Endothelial cell of umbilical vein (primary cell): ENCODE data around the gene ZNF772. TPM values are rescaled to one million over a fixed set of nuclear protein-coding genes. Genes with fewer than 3 reads are reported as not detected.

Source experiments
- BruUV-seq: library from RNA; stranded (reverse); fragments of 400-500 nt; replicated peaks from 2 replicates; lab custom pipeline; 2021; lab: Mats Ljungman, UMichigan
- CTCF ChIA-PET: fragments of 300-600, 350-600 bp; sonication (Branson Sonifier 250); formaldehyde crosslinking; loops from one replicate; lab custom pipeline; 2021; ENCODE audit warnings: antibody characterized with exemption, inconsistent platforms; lab: Charles Lee
- POLR2A ChIA-PET: fragments of 300-600, 350-600 bp; sonication (Branson Sonifier 250); formaldehyde crosslinking; loops from one replicate; lab custom pipeline; 2021; ENCODE audit warnings: antibody characterized with exemption, inconsistent platforms; lab: Charles Lee
- DNase-seq: peaks from one replicate; pipeline ENCODE4 v3.0.0-alpha.2; 2011; ENCODE audit warnings: low read depth, low spot score
- FAIRE-seq: peaks from 2 replicates; lab custom pipeline; 2011; peaks lifted over from hg19 to GRCh38; lab: Jason Lieb, UNC
- H2AFZ ChIP-seq: 2 replicates; pipeline ENCODE4 v1.6.0; 2012; ENCODE audit warnings: low read depth, low read length, control low read depth, inconsistent platforms
- H3K27ac ChIP-seq: 2 replicates; pipeline ENCODE4 v1.5.1; 2011; ENCODE audit warnings: low read depth, mild to moderate bottlenecking, control low read depth, low read length, moderate library complexity; ENCODE audit not compliant: insufficient read depth
- H3K27me3 ChIP-seq, 2 experiments: 2 replicates each; pipeline versions ENCODE4 v1.6.0 to v1.6.1; 2011; ENCODE audit warnings: low read length in 2 of 2, mixed read lengths in 1 of 2; ENCODE audit not compliant: control insufficient read depth in 2 of 2, insufficient read depth in 2 of 2
- H3K36me3 ChIP-seq, 2 experiments: 2 replicates in 1 of 2; 3 replicates in 1 of 2; pipeline ENCODE4 v1.5.1; 2011; ENCODE audit warnings: low read length in 2 of 2, mild to moderate bottlenecking in 1 of 2, moderate library complexity in 1 of 2; ENCODE audit not compliant: control insufficient read depth in 2 of 2, insufficient read depth in 2 of 2; ENCODE audit errors: extremely low read depth in 1 of 2
- H3K4me1 ChIP-seq: 3 replicates; pipeline ENCODE4 v1.5.1; 2011; ENCODE audit warnings: mild to moderate bottlenecking, low read length; ENCODE audit not compliant: control insufficient read depth, insufficient read depth; ENCODE audit errors: extremely low read depth
- H3K4me2 ChIP-seq: 2 replicates; pipeline ENCODE4 v1.6.1; 2011; ENCODE audit warnings: low read length, control low read depth, mixed read lengths; ENCODE audit not compliant: insufficient read depth
- H3K4me3 ChIP-seq, 3 experiments: fragments of 200-600 bp in 1 of 3; sonication (generic), shearing (Covaris generic) in 1 of 3; replicated peaks in 1 of 3; 2 replicates each; pipeline ENCODE4 v1.5.1; 2011 to 2016; ENCODE audit warnings: control low read depth in 3 of 3, low read length in 3 of 3, mild to moderate bottlenecking in 2 of 3, inconsistent platforms in 1 of 3, low read depth in 1 of 3, moderate library complexity in 1 of 3; ENCODE audit not compliant: insufficient read depth in 1 of 3
- H3K79me2 ChIP-seq: 2 replicates; pipeline ENCODE4 v1.6.0; 2012; ENCODE audit warnings: low read length, inconsistent platforms; ENCODE audit not compliant: control insufficient read depth, insufficient read depth
- H3K9ac ChIP-seq: replicated peaks from 2 replicates; pipeline ENCODE3; 2011; ENCODE audit warnings: low read length, control low read depth; ENCODE audit not compliant: insufficient read depth; ENCODE audit errors: extremely low read depth
- H3K9me1 ChIP-seq: replicated peaks from 3 replicates; pipeline ENCODE4 v1.6.0; 2011; ENCODE audit warnings: mild to moderate bottlenecking, low read length; ENCODE audit not compliant: control insufficient read depth, insufficient read depth; ENCODE audit errors: extremely low read depth
- H3K9me3 ChIP-seq: replicated peaks from 2 replicates; pipeline ENCODE4 v1.5.1; 2012; ENCODE audit warnings: low read length, inconsistent platforms; ENCODE audit not compliant: control insufficient read depth, insufficient read depth
- H4K20me1 ChIP-seq: replicated peaks from 2 replicates; pipeline ENCODE3; 2011; ENCODE audit warnings: mild to moderate bottlenecking, low read length; ENCODE audit not compliant: control insufficient read depth, insufficient read depth; ENCODE audit errors: extremely low read depth
- EZH2 ChIP-seq: IDR thresholded peaks from 2 replicates; pipeline ENCODE4 v1.6.1; 2012; ENCODE audit warnings: borderline replicate concordance, low read depth, mild to moderate bottlenecking, moderate library complexity, low read length, inconsistent platforms; ENCODE audit not compliant: severe bottlenecking
- FOS ChIP-seq: IDR thresholded peaks from 2 replicates; pipeline ENCODE4 v1.6.1; 2011; ENCODE audit warnings: mild to moderate bottlenecking, low read length, moderate library complexity, borderline replicate concordance; ENCODE audit not compliant: insufficient read depth
- GATA2 ChIP-seq: IDR thresholded peaks from 2 replicates; pipeline ENCODE4 v1.7.0; 2011; ENCODE audit warnings: low read depth, mild to moderate bottlenecking, moderate library complexity, mixed read lengths, low read length; ENCODE audit not compliant: insufficient read length, insufficient read depth
- JUN ChIP-seq: IDR thresholded peaks from 2 replicates; pipeline ENCODE4 v1.6.1; 2011; ENCODE audit warnings: borderline replicate concordance, low read depth; ENCODE audit not compliant: insufficient read length, insufficient read depth
- MYC ChIP-seq: IDR thresholded peaks from one replicate; pipeline ENCODE4 v1.6.1; 2011; ENCODE audit warnings: mild to moderate bottlenecking, low read depth, low read length
- POLR2A ChIP-seq: IDR thresholded peaks from 2 replicates; pipeline ENCODE4 v1.6.1; 2012; ENCODE audit warnings: low read depth, mild to moderate bottlenecking, control low read depth, low read length
- POLR2AphosphoS5 ChIP-seq: IDR thresholded peaks from 2 replicates; pipeline ENCODE4 v1.6.1; 2012; ENCODE audit warnings: low read depth, mild to moderate bottlenecking, control low read depth, low read length, moderate library complexity; ENCODE audit not compliant: insufficient read depth
- dilution Hi-C: fragments of 300-500 bp; cut with MboI; formaldehyde crosslinking; loops from one replicate; pipeline ENCODE4 v1.15.0; 2019; ENCODE audit warnings: low sequenced_read_pairs; ENCODE audit not compliant: extremely low pct_ligation_motif_present
- intact Hi-C: fragments of 100-400 bp; cut with micrococcal nuclease; formaldehyde crosslinking; loops from one replicate; pipeline ENCODE4 v1.10.0; 2022
- polyA plus RNA-seq, 4 experiments: library from polyadenylated mRNA; depleted of rRNA in 3 of 4; stranded (reverse) in 3 of 4; unstranded in 1 of 4; fragments of >200 nt; gene quantifications; 2 replicates each; pipeline versions ENCODE4 v1.2.1 to v1.2.3, GENCODE V29; 2011 to 2012; ENCODE audit warnings: missing spikeins in 1 of 4
- total RNA-seq: library from RNA; stranded (reverse); gene quantifications from 2 replicates; pipeline ENCODE4 v1.2.3, GENCODE V29; 2021
- TF ChIP-seq, protein P1 (sequence below): IDR thresholded peaks from 2 replicates; pipeline ENCODE4 v1.6.1; 2011; ENCODE audit not compliant: insufficient read depth, insufficient read length
- TF ChIP-seq, protein P2 (sequence below), 2 donors: IDR thresholded peaks; 1 replicate in 1 of 2; 2 replicates in 1 of 2; pipeline ENCODE4 v1.5.1; 2011; ENCODE audit warnings: low read length in 2 of 2, mild to moderate bottlenecking in 2 of 2, moderate library complexity in 2 of 2, control low read depth in 1 of 2, inconsistent platforms in 1 of 2, low read depth in 1 of 2; ENCODE audit not compliant: insufficient read depth in 1 of 2; ENCODE audit errors: extremely low read depth in 1 of 2

Gene ZNF772
- total and polyA plus RNA-seq, 2 donors (not counting 3 experiments of a cell fraction or from before 2014, with no cell fraction given), result 3.1 to 6.4 TPM

DNA sequence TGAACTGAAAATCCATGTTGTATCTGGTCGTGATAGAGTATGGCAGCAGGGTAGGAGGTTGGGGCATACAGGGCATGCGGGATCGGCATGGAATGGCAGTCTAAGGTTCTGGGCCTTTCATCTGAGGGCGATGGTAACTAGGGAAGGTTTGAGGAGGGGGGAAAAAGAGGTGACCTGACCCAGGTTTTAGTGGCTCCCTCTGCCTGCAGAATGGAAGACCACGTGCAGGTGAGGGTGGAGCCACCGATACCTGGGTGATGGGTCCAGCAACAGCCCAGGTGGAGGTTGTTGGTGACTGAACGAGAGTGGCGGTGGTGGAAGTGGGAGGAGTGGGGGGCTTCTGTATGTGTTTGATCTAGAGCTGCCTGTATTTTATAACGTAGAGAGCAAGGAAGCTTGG is 38.4 kb downstream of the ZNF772 start:
- BruUV-seq, result no TSS peak
- Histone ChIP-seq H3K27me3 (no peaks in the 10 kb centered on the region), H3K79me2 (peaks cover 17% of the 10 kb centered on the region), H3K4me2 (no peak overlapping the region), H3K4me1 (peaks cover 10% of the 10 kb centered on the region), H3K9me3 (no peaks in the 10 kb centered on the region), H3K9me1 (no peaks in the 10 kb centered on the region), H2AFZ (no peak overlapping the region), H3K4me3 (no peak overlapping the region), H3K9ac (no peak overlapping the region), H3K36me3 (peaks cover 0 to 11% of the 10 kb centered on the region in 2 experiments), H4K20me1 (no peaks in the 10 kb centered on the region), H3K27ac (no peak overlapping the region)
- FAIRE-seq, result no peak
- TF ChIP-seq, protein P1, sequence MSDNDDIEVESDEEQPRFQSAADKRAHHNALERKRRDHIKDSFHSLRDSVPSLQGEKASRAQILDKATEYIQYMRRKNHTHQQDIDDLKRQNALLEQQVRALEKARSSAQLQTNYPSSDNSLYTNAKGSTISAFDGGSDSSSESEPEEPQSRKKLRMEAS, result no peak
- TF ChIP-seq FOS, result no peak
- no peak for TF ChIP-seq MYC
- no peak for TF ChIP-seq EZH2
- no peak for TF ChIP-seq JUN
- ChIA-PET CTCF (no interaction called here), POLR2A (no interaction called here)
- dilution Hi-C loops (no loop called here), intact Hi-C loops (no loop called here)
- DNase-seq, result no peak

GRCh38 chr19:57437931-57438330 is 39.4 kb downstream of the ZNF772 start:
- TF ChIP-seq POLR2A (no peak), GATA2 (no peak), EZH2 (no peak), POLR2AphosphoS5 (no peak), MYC (no peak), FOS (no peak), JUN (no peak)
- TF ChIP-seq, protein P1, result no peak
- TF ChIP-seq, protein P2, sequence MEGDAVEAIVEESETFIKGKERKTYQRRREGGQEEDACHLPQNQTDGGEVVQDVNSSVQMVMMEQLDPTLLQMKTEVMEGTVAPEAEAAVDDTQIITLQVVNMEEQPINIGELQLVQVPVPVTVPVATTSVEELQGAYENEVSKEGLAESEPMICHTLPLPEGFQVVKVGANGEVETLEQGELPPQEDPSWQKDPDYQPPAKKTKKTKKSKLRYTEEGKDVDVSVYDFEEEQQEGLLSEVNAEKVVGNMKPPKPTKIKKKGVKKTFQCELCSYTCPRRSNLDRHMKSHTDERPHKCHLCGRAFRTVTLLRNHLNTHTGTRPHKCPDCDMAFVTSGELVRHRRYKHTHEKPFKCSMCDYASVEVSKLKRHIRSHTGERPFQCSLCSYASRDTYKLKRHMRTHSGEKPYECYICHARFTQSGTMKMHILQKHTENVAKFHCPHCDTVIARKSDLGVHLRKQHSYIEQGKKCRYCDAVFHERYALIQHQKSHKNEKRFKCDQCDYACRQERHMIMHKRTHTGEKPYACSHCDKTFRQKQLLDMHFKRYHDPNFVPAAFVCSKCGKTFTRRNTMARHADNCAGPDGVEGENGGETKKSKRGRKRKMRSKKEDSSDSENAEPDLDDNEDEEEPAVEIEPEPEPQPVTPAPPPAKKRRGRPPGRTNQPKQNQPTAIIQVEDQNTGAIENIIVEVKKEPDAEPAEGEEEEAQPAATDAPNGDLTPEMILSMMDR (IDR thresholded peaks at IDR 0.05; ENCODE audit: extremely low read depth in 1 of 2, insufficient read depth in 1 of 2, low read depth in 1 of 2, low read length in 2 of 2), result no peak
- H3K4me3 ChIP-seq, result no peak overlapping the region
- H3K9me1 ChIP-seq, result no peaks in the 10 kb centered on the region
- peaks cover 10% of the 10 kb centered on the region for H3K4me1 ChIP-seq
- no TSS peak for BruUV-seq
- intact Hi-C loops (no loop called here), dilution Hi-C loops (no loop called here)
- H2AFZ ChIP-seq, result no peak overlapping the region
- ChIA-PET CTCF (no interaction called here), POLR2A (no interaction called here)
- H3K9ac ChIP-seq, result no peak overlapping the region
- DNase-seq (no peak), FAIRE-seq (no peak)
- H3K36me3 ChIP-seq, result peaks cover 0 to 2% of the 10 kb centered on the region in 2 experiments
- no peaks in the 10 kb centered on the region for H3K27me3 ChIP-seq
- peaks cover 17% of the 10 kb centered on the region for H3K79me2 ChIP-seq
- H3K27ac ChIP-seq, result no peak overlapping the region
- H4K20me1 ChIP-seq, result no peaks in the 10 kb centered on the region
- H3K9me3 ChIP-seq, result no peaks in the 10 kb centered on the region
- no peak overlapping the region for H3K4me2 ChIP-seq
